Measurements from ENCODE around the gene PRRG2. TPM values are rescaled to one million over a fixed set of nuclear protein-coding genes. Genes with fewer than 3 reads are reported as not detected.
A peak's percentile ranks its signal among the peaks of the same experiment; 100 is the strongest.

Gene PRRG2
- total and polyA plus RNA-seq, 2 of the 13 experiments (the other 11 are each of a cell fraction or from before 2014, with no cell fraction given) = 0.66 to 0.82 TPM

GRCh38 chr19:49590071-49590970, 9.2 kb downstream of the PRRG2 start (continued):
- TF ChIP-seq ZBTB4 (CRISPR knock-in tag; IDR thresholded peaks at IDR 0.05; ENCODE audit: borderline replicate concordance) = no peak
- TF ChIP-seq ZFP37 (CRISPR knock-in tag; IDR thresholded peaks at IDR 0.05; ENCODE audit: borderline replicate concordance) = 0 out of 2 replicates have a peak, but pooled peaks have one; percentile 73
- TF ChIP-seq REPIN1 (CRISPR knock-in tag; IDR thresholded peaks at IDR 0.05; ENCODE audit: borderline replicate concordance, low read depth) = peak; percentile 49; the same call in 1 of the 2 replicates
- TF ChIP-seq CENPBD1 (CRISPR knock-in tag; IDR thresholded peaks at IDR 0.05; ENCODE audit: borderline replicate concordance, low read depth) = no peak
- no peak for TF ChIP-seq ZNF260 (CRISPR knock-in tag; IDR thresholded peaks at IDR 0.05; ENCODE audit: borderline replicate concordance, low read depth)
- no peak; the same call in 1 of the 2 replicates for TF ChIP-seq ZNF556 (CRISPR knock-in tag; IDR thresholded peaks at IDR 0.05; ENCODE audit: borderline replicate concordance)
- TF ChIP-seq PRDM10 (CRISPR knock-in tag; IDR thresholded peaks at IDR 0.05; ENCODE audit: low read depth) = peak; percentile 90
- no peak for TF ChIP-seq CEBPZ (IDR thresholded peaks at IDR 0.05; ENCODE audit: low read length)
- 0 out of 2 replicates have a peak, but pooled peaks have one; percentile 55 for TF ChIP-seq PAWR (CRISPR knock-in tag; IDR thresholded peaks at IDR 0.05; ENCODE audit: borderline replicate concordance)
- TF ChIP-seq DNMT1 (CRISPR knock-in tag; IDR thresholded peaks at IDR 0.05) = no peak
- TF ChIP-seq SUZ12 (IDR thresholded peaks at IDR 0.05; ENCODE audit: low read depth, low read length) = no peak
- no peak for TF ChIP-seq DMTF1 (CRISPR knock-in tag; IDR thresholded peaks at IDR 0.05)
- TF ChIP-seq KLF12 (CRISPR knock-in tag; IDR thresholded peaks at IDR 0.05; ENCODE audit: borderline replicate concordance) = peak; percentile 26; the same call in 1 of the 2 replicates

Data from HepG2 (cell line).